GM19351 (cell line): ENCODE data around the gene ACLY.
A peak's percentile ranks its signal among the peaks of the same experiment; 100 is the strongest.

Source experiments
- ATAC-seq: cut with Tn5 transposase; IDR thresholded peaks from one replicate; pipeline ENCODE4 v1.9.1; 2021; ENCODE audit warnings: mild to moderate bottlenecking, moderate library complexity; ENCODE audit not compliant: unreplicated experiment

ACLY gene

GRCh38 chr17:41918314-41919164 is at the start of gene ACLY:
Gene ACLY (minus strand): TSS chr17:41918951. CDS start chr17:41913873, 5,078 bp downstream.
- peak; percentile 93 for ATAC-seq

- ATAC-seq, result no peak
Observed at GRCh38 chr17:41967921-41968578, 49.3 kb upstream of the ACLY start.

DNA sequence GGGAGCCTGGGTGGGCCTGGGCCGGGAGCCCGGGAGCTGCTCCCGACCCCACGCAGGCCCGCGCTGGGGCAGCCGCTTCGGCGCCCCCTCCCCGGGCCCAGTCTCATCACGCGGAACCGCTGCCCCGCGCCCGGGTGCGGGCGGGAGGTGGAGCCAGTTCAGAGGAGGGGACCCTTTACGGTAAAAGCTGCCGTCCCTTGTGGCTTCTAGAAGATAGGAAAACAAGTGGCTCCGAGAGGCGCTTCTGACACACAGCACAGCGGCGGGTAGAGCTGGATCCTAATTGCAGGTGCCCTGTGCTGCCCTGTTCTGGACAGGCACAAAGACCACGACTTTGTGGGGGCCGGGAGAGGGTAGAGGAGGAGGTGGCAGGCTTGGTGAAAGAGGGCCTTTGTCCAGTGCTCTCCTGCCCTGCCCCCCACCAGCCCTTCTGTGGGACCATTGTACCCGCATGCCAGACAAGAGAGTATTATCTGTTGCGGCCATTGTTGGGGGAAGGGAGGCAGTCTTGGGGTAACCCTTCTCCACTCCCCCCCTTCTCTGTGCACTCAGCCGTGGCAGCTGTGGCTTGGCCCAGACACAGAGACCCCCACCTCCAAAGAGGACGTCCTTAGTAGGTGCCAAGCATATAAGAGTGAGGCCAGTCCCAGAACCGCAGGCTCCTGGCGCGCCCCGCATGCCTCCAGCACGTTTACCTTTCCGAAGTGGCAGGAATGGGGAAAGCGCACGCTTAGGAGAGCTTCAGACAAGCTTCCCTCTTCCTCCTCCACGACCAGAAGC is 48.6 kb upstream of the ACLY start:
- ATAC-seq, result peak; percentile 6

DNA sequence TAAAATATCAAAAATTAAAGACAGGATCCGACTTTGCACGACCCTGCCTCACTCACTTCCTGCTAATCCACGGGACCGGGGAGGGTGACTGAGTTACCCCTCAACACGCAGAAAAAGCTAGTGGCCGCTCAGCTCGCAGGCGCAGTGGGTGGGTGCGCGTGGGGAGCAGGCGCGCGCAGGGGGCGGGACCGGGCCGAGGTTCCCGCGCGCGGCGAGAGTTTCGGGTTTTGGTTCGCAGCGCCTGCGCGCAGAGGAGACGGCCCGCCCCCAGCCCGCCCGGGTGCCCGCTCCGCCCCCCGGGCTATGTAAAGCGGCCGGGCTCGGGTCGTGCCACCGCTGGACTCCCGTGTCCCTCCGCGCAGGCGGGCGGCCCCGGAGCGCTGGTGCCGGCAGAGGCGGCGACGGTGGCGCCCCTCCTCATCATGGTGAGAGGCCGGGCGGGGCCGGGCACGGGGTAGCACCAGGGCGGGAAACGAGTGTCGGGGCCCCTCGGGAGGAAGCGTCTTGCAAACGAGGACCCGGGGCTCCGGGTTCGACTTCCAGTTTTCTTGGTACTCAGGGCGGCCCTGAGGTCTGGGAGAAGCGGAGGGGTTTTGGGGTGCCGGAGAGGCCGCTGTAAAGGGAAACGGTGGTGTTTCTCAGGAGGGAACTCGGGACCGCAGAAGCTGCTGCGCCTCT is 47.9 kb upstream of the ACLY start, which contains the start of gene CNP:
Gene CNP (plus strand): TSS at position 333 of the 678 bp plus-strand sequence. CDS start 90 bp downstream, at position 423.
- peak; percentile 72 for ATAC-seq

- ATAC-seq, result peak; percentile 47
Observed at GRCh38 chr17:41965694-41966462, 47.1 kb upstream of the ACLY start.

DNA sequence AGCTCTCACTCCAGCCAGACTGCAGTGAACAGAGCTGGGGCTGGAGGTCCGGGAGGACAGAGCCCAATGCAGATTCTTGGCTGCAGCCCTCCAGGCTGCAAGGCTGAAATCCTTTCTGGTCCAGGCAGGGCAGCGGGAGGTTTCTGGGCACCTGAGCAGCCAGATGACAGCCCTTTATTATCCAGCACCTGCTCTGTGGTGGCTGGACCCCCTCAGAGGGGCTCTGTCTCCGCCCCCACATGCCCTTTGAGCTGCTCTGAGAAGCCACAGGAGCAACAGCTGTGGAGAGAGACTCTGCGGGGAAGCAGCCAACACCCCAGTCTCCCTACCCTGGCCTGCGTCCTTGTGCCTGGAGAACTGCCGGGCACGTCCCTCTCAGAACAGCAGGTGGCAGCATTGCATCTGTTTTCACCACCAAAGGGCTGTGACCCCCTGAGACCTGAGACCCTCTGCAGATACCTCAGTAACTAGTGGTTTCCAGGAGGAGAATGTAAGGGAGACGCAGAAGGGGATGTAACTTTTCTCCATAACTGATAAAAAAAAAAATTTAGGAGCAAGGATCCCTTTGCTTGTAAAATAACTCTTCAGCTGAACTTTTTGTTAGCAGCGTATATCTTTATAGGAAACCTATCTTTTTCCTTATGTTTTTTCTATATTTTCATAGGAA is 44.1 kb upstream of the ACLY start:
- ATAC-seq, result no peak

DNA sequence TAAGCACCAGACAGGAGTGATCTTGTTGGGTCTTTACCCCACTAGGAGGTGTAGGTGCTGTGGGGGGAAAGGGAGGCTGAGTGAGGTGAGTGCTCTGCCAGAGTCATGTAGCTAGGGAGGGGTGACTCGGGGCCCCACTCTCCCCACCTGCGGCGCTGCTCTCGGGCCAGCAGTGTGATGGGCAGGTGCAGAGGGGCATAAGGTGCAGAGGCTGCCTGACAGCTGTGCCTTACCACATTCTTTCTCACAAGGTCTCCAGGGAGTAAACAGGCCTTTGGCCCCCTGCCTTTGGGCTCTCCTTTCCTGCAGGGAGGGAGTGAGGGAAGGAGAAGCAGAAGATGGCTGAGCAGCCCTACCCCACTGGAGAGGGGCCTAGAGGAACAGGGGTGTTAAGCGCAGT is 43.4 kb upstream of the ACLY start:
- no peak for ATAC-seq

DNA sequence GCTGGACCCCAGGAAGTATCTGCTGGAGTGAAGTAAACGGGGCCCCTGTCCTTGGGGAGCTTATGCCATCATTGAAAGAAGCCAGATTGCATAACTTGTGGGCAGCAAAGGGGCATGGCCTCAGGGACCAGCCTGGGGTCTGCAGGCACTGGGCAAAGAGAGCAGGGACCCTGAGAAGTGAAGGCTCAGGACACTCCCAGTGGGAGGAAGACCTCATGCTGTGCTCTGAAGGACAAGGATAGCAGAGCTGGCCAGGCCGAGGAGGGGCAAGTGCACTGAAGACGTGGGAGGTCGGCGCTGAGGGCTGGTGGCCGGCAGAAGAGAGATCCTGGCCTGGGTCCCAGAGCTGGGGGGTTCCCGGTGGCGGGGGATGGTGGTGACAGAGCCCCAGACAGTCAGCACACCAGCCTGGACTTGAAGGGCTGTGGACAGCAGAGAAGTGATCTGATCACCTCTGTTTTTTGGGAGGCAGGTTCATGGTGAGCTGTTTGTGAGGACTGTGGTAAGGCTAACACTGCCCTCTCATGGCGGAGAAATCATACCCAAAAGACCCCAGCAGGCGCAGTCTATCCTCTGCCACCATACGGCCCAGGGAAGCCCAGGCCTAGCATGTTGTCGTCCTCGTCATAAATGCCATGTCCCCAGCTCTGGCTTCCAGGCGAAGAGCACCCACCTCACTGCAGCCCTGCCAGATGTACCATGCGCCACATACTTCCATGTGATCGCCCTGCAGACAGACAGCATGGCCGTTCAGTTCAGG is 40.8 kb upstream of the ACLY start:
- no peak for ATAC-seq

GRCh38 chr17:41959030-41959335 is 40.2 kb upstream of the ACLY start:
- ATAC-seq, result no peak

DNA sequence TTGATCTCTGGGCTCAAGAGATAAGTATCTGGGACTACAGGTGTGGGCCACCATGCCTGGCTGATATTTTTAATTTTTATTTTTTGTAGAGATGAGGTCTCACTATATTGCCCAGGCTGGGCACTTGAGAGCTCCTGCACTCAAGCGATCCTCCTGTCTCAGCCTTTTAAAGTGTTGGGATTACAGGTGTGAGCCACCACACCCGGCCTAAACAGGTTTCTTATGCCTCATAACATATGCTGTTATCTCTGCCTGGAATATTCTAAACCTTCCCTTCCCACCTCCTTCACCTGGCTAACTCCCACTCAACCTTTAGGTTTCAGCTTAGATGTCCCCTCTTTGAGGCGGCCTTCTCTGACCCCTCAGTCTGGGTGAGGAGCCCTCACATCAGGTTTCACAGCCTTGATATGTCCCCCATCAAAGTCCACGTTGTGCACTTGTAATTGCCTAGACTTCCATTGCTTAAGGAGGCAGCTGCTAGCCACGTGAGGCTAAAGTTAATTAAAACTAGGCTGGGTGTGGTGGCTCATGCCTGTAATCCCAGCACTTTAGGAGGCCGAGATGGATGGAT is 39.2 kb upstream of the ACLY start:
- no peak for ATAC-seq

DNA sequence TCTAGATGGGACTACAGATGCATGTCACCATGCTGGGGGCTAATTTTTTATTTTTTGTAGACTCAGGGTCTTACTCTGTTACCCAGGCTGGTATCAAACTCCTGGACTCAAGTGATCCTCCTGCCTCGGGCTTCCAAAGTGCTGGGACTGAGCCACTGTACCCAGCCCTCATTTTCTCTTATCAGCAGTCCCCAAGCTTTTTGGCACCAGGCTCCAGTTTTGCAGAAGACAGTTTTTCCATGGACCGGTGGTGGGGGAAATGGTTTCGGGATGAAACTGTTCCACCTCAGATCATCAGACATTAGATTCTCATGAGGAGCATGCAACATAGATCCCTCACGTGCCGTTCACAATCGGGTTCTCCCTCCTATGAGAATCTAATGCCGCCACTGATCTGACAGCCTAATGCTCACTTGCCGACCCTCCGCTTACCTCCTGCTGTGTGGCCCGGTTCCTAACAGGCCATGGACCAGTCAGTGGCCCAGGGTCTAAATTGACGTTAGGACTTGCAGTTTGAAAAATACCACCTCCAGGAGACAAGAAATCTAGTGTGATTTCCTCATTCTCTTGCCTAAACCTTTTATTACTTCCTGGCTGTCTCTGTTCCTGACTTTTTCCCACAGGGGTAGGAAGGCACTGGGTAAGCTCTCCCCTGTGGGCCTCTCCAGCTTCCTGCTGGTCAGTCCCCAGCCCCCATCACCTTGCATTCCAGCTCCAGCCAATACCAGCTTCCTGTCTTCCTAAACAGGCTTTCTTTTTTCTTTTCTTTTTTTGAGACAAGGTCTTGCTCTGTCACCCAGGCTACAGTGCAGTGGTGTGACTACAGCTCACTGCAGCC is 38.5 kb upstream of the ACLY start:
- no peak for ATAC-seq

DNA sequence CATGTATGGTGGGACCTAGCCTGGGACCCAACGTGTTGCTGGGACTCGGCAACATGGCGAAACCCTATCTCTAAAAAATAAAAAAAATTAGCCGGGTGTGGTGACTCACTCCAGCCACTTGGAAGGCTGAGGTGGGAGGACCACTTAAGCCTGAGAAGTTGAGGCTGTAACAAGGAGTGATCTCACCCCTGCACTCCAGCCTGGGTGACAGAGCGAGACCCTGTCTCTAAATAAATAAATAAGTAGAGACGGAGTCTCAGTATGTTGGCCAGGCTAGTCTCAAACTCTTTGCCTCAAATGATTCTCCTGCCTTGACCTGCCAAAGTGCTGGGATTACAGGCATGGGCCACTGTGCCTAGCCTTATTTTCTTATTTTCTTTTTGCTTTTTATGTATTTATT is 37.8 kb upstream of the ACLY start:
- no peak for ATAC-seq

DNA sequence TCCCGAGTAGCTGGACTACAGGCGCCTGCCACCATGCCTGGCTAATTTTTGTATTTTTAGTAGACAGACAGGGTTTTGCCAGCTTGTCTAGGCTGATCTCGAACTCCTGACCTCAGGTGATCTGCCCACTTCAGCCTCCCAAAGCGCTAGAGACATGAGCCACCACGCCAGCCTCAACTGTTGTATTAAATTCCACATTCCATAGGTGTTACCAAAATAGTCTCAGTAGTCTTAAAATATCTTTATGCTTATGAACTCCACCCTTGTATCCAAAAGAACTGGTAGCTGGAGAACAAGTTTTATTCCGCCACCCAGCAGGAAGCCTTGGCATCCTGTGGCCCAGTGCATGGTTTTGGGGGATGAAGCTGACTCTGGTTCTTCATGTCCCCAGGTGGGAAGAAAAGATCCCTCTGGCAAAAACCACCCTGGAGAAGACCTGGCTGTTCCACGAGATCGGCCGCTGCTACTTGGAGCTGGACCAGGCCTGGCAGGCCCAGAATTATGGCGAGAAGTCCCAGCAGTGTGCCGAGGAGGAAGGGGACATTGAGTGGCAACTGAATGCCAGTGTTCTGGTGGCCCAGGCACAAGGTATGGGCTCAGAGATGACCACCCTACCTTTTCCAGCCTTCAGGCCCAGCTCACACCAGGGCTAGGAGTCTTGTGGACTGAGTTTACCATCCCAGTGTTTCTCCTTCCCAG is 30.2 kb upstream of the ACLY start:
- ATAC-seq, result no peak

- no peak for ATAC-seq
Observed at GRCh38 chr17:41944943-41945342, 26.2 kb upstream of the ACLY start.

GRCh38 chr17:41943492-41943891 is 24.7 kb upstream of the ACLY start:
- ATAC-seq, result no peak

- no peak for ATAC-seq
Observed at GRCh38 chr17:41942626-41943373, 24.0 kb upstream of the ACLY start.
